GM18508 (cell line): Measurements from ENCODE around the gene HESX1.

Experiments used
- ATAC-seq: cut with Tn5 transposase; IDR thresholded peaks from one replicate; pipeline ENCODE4 v1.9.1; 2021; ENCODE audit warnings: moderate number of reproducible peaks; ENCODE audit not compliant: insufficient read depth, unreplicated experiment

The HESX1 gene

GRCh38 chr3:57199895-57200297, at the start of gene HESX1:
HESX1 (minus strand) TSS chr3:57199978; CDS start chr3:57199918, 60 bp downstream.
- no peak for ATAC-seq

- no peak for ATAC-seq
Measured at GRCh38 chr3:57244946-57245345, 45.2 kb upstream of the HESX1 start.

GRCh38 chr3:57234613-57235575, 35.1 kb upstream of the HESX1 start:
- ATAC-seq = no peak

DNA sequence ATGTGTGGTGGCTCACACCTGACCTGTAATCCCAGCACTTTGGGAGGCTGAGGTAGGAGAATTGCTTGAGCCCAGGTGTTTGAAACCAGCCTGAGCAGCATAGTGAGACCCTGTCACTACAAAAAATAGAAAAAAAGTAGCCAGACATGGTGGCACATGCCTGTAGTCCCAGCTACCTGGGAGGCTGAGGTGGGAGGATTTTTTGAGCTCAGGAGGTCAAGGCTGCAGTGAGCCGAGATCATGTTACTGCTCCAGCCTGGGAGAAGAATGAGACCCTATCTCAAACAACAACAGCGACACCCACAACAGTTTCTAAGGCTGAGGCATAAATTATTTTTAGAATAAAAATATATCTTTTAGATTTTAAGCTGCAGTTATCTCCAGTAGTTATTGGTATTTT, 34.0 kb upstream of the HESX1 start:
- no peak for ATAC-seq

DNA sequence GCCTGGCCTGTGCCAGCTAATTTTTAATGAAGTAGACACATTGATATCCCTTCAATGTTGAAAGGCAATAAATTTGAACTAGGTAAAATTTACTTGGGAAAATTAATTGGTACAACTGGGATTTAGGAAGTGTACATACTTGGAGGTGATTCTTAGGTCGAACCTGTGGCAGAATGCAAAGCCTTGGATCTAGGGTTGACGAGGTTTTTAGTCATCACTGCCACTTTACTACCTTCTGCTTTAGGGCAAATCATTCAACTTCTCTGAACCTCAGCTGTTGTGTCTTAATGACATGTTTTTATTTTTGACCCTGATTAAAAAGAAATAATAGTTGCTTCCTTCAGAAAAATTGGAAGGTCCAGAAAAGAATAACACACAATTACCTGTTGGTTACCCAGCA, 30.2 kb upstream of the HESX1 start:
- no peak for ATAC-seq

DNA sequence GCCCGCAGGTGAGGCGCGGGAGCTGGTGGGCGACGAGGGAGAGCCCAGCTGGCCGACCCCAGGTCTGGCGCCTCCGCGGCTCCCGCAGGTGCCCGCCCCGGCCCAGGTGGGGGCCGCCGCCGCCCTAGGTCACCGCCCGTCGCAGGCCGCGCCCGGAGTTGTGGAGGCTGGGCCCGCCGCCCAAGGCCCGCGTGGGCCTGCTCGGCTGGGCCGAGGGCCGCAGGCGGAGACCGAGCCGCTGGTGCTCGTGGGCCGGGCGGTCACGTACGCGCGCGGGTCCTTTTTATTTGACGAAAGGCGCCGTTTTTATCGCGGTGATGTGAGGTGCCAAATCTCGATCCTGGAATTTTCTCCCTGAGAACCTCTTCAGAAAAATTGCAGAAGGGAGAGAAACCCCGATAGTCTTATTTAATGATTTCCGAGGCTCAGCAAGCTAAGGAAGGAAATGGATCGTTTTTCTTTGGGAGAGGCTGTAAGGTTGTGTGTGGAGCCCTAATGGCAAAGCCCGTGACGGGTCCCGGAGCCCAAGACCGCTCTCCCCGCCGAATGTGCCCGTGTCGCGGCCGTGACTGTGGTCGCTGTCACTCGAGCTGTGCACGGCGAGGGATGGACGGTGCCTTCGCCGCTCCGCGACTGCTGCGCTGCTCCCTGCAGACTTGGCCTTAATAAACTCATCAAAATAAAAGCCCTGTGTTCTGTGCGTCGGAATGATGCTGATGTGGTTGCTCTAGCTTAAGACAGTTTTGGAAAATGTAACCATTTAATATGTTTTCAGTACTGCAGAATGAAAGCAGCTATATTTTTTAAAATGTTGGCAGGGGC, 28.4 kb upstream of the HESX1 start:
- ATAC-seq = no peak

GRCh38 chr3:57227204-57227929, 27.6 kb upstream of the HESX1 start, which contains the start of gene APPL1:
APPL1 (plus strand) TSS chr3:57227729; CDS start chr3:57227884, 155 bp downstream.
- peak; percentile 64 for ATAC-seq

- ATAC-seq = no peak
Measured at GRCh38 chr3:57226176-57226575, 26.4 kb upstream of the HESX1 start.

- ATAC-seq = no peak
Measured at GRCh38 chr3:57224856-57225255, 25.1 kb upstream of the HESX1 start.

DNA sequence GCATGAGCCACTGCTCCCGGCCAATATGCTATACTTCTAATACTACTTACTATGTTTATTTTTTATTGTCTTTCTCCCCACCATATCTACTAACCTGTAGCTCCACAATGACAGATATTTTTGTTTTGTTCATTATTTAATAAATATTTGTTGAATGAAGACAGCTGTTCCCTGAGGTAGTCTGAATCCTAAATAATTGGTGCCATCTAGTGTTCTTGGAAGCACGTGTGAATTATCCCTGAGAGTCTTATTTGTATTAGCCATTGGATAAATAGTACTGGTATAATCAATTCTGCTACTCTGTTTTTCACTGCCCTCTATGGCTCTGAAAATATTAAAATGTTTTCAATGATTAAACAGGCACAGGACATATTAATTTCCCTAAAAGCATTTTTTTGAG, 22.1 kb upstream of the HESX1 start:
- no peak for ATAC-seq

GRCh38 chr3:57206423-57206822, 6.6 kb upstream of the HESX1 start:
- ATAC-seq = no peak

DNA sequence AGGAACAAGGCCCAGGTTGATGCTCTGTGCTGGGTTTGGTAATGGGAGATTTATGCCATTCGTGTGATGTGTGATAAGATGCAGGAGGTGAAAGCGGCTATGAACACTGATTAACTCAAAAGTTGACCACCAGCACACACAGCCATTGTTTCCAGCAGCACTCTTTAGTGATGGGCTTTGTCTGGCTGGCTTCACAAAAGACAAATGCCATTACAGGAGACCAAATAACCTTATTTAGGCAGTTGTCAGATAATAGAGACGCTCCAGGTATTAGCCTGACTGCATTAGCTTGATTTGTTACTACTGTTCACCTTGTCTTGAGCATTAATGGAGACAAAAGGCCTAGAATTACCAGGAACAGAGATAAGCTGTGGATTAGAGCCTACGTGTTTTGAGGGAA, 5.1 kb downstream of the HESX1 start:
- ATAC-seq = no peak

GRCh38 chr3:57192028-57192427, 7.8 kb downstream of the HESX1 start:
- no peak for ATAC-seq

DNA sequence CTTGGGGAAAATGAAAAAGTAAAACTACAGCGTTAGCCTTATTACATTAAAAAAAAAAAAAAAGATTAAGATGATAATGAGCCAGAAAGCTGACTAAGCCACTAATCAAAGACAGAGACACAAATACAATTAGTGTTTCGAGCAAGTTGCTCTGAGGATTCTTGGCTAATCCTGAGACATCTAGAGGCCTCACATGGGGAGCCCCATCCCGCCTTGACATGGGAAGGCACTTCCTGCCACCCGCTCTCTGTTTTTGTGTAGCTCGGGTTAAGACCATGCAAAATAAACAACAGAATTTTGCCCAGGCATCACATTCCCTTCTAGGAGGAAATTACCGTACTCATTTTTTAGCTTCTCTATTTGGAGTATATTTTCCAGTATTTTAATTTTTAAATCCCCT, 15.3 kb downstream of the HESX1 start:
- no peak for ATAC-seq

DNA sequence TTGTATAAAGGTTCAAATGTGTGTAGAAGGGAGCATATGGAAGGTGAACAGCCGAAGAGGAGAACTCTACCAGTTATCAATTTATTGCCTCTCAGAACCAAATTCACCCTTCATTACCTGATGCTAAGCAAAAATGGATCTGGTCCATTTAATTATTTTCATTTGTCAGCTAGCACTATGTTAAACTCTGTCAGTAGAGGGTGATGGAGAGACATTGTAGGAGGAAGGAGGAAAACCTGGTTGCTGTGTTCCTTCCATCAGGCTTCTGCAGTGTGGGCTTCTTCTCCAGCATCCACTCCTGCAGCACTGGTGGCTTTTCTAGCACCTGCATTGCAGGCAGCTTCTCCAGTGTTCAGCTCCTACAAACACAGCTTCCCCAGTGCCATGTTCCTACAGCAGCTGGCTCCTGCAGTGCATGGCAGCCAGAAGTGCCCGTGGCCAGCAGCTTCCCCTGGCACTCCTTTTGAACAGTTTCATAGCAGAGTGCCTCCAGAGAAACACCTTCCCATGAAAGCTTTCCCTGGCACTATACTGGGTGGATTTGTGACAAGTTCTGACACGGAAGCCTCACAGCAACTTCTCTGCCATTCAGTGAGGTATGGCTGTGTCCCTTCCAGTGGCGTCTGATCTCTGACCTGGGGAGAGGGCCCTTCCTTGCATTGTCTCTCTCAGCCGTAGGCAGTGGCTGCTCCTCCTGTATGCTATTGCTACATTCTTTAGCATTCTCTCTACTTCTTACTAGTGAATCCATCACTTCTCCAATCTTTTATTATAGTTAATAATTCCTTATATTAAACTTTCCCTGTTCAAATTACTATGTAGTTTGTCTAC, 20.0 kb downstream of the HESX1 start:
- no peak for ATAC-seq

DNA sequence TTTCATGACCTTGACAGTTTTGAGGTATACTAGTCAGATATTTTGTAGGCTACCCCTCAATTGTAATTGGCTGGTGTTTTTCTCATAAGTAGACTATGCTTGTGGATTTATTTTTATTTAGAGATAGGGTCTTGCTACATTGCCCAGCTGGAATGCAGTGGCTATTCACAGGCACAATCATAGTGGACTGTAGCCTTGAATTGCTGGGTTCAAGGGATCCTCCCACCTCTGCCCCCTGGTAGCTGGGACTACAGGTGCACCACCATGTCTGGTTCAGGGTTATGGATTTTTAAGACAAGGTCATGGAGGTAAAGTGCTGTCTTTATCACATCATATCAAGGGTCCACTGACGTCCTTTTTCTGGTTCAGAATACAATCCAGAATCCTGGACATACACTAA, 23.7 kb downstream of the HESX1 start:
- no peak for ATAC-seq

DNA sequence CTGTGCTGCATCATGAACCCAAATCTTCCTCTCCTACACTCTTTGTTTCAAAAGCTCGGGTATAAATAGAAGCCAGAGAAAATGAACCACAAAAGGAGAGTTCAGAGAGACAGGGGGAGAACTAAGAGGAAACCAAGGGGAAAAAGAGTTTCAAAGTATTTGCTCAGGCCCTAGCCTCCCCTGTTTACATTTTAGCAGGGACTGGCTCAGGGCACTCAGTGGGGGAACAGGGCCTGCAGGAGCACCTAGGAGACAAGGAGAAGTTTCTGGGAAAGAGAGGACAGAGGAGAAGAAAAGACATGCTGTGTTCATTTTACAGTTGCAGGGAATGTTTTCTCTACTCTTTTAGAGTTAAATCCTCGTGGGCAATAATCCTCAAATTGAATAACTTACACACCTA, 26.1 kb downstream of the HESX1 start:
- ATAC-seq = no peak

DNA sequence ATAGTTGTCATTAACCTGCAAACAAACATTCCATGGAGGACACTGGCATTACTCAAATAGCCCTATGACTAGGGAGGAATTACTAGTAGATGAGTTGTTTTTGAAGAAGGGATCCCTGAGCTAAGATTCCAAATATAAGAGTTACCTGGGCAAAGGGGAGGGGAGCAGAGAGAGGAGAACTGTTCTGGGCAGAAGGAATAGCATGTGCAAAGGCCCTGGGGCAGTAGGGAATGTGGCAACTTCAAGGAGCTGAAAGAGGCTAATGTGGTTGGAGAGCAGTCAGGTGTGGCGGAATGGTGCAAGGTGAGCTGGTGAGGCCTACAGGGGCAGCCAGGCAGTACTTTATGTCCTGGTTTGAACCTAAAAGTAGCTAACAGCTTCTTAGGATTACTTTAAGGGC, 28.8 kb downstream of the HESX1 start:
- no peak for ATAC-seq

DNA sequence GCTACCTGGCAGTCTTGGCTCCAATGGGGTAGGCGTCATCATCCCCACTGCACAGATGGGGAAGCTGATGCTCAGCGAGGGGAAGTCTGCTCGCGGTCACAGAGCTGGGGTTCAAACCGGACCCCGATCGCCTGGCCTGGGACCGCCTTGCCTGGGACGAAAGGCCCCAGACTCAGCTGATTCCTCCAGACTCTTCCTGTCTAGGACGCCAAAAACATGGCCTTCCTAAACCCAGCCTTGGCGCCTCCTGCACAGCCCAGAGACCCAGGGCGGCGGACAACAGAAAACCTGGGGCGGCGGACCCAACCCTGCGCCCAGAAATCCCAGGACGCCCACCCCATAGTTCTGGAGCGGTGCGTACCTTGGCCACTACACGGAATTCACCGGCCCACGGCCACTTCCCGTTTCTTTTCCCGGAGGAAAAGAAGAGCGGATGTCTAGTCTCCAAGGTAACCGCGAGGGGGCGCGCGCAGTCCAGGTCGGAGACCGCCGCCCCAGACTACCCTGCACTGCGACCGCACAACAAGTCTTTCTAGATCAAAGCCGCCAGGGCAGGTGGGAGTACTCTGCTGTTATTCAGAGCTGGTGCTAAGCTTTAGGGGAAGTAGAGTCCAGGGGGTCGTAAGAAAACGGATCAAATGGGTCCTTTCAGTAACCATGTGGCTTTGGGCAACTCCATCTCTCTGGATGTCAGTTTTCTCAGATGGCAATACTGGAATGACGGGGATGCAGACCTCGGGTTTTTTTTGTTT, 29.7 kb downstream of the HESX1 start:
- no peak for ATAC-seq
